Measurements from ENCODE around the gene WNT9A. TPM values are rescaled to one million over a fixed set of nuclear protein-coding genes. Genes with fewer than 3 reads are reported as not detected.

WNT9A gene
- total RNA-seq, 1 experiment from 2014 or later, result 0.10 TPM

DNA sequence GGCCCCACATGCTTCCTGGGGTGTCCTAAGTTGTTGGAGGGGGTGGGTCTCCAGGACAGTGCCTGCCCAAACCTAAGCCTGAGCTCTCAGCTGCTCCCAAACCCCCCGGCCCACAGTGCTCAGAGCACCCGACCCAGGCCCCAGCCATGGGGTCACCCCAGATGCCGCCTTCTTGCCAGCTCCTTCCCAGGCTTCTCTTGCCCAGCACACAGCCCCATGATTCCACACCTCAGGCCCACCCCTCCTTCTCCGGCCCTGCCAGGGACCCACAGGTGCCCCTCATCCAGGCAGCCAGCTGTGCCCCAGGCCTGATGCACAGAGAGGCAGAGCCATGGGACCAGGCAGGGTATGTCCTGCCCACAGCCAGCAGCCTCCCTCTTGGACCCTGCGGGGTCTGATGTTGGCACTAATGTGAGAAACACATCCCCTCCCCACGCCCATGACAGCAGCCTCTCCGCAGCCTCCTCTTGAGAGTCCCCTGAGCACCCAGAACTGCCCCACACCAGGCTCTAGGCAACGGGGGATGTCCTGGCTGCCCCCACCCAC is 4.9 kb downstream of the WNT9A start:
- DNase-seq (ENCODE audit: extremely low read depth, low read depth), result no peak

DNA sequence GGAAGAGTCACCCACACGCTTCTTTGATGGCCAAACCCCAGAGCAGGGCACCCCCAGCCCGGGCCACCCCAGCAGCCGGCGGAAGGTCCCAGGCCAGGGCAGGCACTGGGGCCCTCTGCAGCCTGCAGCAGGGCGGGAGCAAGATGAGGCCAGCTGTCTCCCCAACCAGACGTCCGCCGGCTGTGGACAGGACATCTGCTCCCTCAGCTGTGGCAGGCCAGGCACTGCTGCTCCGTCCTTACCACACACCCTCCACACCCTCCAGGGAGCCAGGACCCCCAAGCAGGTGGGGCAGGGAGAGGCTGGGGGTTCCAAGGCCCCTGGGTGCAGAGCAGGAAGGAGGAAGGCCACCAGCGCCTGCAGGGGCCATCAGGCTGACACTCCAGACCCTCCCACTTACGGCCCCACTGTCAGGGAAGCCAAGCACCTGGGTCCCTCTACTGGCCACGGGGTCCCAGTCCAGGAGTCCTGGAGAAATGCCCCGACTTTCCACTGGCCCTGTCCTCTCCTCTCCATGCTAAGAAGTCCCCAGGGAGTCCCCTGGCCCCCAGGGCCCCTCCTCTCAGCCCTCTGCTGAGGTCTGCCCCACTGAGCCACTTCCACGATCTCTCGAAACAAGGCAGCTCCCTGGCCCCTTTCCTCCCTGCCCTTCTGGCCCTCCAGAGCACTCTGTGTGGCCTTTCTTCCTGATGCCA is 5.6 kb downstream of the WNT9A start:
- DNase-seq (ENCODE audit: extremely low read depth, low read depth), result no peak

DNA sequence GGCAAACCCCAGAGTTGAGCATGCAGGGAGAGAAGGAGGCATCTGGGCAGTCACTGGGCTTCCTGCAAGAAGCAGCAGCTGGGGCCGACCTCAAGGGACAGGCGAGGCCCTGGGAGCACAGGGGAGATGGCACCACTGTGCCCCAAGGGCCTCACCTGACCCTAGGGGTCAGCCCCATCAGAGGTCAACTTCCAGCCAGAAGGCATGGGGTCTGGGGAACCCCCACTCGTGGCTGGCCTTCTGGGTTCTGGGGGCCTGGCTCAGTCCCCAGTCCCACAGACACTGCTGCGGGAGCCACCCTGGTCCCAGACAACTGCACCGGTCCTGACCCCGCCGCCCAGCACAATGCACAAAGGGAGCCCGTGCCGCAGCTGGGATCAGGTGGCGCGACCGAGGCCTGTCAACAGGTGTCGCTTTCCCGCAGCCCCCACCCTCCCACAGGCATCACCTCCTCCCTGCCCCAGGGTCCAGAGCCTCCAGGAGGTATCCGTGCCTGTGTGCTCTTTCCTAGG is 6.2 kb downstream of the WNT9A start:
- DNase-seq (ENCODE audit: extremely low read depth, low read depth), result no peak

DNA sequence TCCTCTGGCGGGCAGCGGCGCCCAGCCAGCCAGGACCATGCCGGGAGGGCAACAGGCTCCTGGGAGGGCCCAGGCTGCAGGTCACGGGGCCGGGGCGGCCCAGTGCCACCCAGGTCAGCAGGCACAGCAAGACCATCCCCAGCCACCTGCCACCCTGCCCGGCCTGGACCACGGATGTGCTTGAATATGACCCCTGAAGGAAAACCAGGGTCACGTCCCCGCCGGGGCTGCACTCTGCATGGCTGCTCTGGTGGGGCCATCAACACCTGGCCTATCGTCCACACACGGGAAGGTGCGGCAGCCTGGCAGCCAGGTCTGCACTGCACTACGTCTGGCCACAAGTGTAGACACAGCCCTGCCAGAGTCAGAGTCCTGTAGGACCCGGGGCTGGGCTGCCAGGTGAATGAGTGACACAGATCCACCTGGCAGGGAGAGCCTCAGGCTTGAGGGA is 6.9 kb downstream of the WNT9A start:
- no peak for DNase-seq (ENCODE audit: extremely low read depth, low read depth)

DNA sequence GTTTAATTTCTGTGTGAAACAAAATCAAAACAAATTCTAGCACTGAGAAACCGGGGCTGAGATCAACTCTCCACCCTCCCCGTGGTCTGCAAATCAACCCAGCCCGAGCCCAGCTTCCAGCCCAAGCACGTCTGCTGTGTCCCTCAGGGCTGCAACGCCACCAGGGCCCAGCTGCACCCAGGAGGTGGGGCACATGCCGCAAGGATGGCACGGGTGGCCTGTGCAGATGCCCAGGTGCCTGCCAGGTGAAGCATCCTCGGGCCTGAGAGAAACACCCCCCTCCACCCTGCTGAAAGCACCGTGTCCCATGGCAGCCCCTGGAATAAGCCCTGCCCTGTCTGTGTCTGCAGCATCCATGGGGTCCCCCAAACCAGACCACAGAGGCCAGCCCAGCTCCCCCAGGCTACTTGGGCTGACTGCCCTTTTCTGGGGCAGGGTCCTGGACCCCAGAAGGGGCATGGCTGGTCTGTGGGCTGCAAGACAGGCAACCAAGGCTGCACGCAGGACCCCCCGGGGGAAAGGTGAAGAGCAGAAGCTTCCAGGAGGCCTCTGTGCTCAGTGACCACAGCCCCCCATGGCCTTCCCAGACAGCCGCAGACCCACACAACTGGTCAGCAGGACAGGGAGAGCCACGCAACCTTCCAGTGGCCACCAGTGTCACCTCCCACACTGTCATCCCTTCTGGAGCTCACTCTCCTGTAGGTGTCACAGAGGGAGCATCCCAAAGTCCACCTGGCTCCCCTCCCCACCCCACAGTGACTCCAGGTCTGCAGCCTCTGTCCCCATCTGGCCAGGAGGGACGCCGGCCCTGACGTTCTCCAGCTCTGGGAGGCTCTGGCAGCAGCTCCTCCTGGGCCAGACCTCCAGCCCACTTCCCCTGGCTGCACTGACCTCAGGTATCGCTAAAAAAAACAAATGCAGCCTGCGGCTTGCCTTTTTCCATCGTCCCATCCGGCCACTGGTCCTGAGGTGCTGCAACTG is 7.7 kb downstream of the WNT9A start:
- DNase-seq (ENCODE audit: extremely low read depth, low read depth), result no peak

DNA sequence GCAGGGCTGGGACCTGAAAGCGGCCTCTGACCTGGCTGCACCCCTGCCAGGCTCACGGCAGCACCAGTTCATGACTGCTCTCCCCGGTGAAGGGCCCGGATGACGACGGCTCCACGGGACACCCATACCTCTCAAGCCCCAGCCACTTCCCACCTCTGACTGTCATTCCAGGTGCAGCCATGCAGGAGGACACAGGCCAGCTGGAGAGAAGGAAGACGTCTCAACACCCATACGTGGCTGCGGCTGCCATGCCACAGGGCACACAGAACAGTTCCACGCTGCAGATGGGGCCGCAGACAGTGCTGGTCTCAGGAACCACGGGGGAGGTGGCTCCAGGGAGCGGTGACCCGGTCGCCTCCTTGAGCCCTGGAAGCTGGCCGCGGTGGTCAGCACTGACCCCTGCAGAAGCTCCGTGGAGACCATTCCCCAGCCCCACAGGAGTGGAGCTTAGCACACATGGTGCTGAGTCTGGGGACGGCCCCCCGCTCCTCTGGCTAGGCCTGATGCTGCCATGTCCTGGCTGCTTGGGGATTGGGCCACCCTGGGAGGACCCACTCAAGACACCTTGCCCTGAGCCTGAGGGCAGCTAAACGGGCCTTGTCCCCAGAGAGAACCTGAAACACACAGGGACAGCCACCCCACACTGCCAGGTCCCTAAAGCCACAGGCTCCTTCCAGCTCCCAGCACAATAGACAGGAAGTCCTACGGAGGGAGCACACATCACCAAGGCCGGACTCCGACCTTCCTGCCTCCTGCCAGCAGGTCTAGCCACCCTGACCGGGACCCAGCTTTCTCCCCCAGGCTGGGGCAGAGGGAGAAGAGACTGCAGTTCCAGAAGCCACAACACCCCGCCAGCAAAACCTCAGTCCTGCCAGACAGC is 8.6 kb downstream of the WNT9A start:
- no peak for DNase-seq (ENCODE audit: extremely low read depth, low read depth)

DNA sequence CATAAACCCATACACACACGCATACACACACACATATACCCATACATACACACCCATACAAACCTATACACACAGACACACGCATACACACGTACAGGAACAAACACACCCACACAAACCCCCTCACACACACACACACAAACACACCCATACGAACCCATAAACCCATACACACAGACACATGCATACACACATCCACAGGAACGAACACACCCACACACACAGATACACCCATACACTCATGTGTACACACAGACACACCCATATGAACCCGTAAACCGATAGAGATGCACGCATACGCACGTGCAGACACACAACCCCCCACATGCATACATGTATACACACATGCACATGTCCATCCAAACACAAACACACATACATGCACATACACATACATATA is 9.5 kb downstream of the WNT9A start:
- no peak for DNase-seq (ENCODE audit: extremely low read depth, low read depth)

DNA sequence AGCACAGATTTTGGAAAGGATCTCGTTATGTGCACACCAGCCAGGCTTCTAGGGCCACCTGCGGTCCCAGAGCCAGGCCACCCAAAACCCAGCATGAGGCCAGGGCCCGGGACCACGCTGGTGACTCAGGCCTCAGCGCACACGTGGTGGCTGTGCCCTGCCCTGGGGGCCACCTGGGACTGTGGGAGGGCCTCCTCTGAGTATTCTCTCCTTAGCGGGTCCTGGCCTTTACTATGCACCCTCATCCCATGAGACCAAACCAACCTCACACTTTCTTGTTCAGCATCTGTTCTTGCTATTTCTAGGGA is 9.9 kb downstream of the WNT9A start:
- no peak for DNase-seq (ENCODE audit: extremely low read depth, low read depth)

DNA sequence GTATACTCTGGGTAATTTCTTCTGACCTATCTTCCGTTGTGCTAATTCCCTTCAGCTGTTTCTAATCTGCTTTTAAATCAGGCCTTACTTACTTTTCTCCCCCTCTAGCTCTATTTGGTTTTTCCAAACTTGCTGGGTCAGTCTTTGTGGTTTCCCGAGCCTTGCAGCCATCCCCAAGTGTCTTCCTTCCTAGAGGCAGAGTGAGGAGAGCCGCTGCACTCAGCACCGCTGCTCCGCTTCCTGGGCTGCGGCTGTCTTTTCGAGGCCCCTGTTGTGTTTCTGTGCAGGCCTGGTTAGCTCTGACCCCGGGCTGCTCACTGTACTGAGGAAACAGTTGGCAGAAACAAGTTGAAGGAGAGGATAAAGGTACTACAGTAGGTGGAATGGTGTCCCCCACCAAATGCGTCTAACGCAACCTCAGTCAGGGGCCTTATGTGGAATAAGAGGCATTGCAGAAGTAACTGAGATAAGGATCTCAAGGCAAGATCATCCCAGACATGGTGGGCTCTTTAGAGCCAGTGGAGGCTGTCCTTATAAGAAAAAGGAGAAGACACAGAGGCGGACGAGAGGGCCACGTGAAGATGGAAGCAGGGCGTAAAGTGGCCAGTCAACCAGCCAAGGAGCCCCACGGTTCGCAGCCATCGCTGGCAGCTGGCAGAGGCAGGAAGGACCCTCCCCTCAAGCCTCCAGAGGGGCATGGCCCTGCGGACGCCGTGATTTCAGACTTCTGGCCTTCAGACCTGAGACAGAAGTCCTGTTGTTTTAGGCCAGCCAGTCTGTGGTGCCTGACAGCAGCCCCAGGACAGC is 10.5 kb downstream of the WNT9A start:
- no peak for DNase-seq (ENCODE audit: extremely low read depth, low read depth)

DNA sequence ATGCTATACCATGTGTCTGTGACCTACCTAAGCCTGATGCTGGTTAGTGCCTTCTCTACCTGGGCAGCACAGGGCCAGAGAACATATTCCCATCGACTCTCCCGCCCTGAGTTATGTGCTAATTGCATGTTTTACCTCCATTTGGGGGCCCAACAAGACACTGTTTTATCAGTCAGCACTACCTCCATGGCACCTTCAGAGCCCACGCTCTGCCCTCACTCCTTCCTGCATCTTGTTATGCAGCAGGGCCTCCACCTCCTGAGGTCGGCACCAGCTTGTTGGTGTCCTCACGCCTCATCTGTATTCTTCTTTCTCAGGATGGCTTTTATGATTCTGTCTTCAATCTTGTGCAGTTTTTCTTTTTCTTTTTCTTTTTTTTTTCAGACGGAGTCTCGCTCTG is 11.9 kb downstream of the WNT9A start:
- DNase-seq (ENCODE audit: extremely low read depth, low read depth), result no peak

DNA sequence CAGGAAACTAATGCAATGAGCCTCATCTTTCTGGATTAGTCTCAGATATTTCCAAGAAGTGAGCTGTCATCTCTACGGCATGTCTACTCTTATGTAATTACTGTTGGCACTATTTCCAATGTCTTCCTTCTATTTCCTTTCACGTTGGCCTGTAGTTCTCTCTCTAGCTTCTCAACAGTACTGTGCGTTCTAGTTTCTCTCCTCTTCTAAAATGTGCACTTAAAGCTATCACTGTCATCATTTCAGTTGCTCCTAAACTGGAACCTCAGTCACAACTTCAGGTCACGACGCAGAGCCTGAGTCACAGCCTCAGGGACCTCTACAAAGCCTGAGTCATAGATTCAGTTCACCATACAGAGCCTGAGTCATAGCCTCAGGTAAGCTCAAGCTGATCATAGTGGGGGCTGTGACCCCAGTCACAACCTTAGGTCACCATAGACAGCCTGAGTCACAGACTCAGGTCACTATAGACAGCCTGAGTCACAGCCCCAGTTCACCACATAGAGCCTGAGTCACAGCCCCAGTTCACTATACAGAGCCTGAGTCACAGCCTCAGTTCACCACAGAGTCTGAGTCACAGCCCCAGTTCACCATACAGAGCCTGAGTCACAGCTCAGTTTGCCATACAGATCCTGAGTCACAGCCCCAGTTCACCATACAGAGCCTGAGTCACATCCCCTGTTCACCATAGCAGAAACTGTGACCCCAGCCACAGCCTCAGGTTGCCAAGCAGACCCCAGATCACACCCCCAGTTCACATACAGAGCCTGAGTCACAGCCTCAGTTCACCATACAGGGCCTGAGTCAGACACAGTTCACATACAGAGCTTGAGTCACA is 13.0 kb downstream of the WNT9A start:
- DNase-seq (ENCODE audit: extremely low read depth, low read depth), result peak; percentile 68

DNA sequence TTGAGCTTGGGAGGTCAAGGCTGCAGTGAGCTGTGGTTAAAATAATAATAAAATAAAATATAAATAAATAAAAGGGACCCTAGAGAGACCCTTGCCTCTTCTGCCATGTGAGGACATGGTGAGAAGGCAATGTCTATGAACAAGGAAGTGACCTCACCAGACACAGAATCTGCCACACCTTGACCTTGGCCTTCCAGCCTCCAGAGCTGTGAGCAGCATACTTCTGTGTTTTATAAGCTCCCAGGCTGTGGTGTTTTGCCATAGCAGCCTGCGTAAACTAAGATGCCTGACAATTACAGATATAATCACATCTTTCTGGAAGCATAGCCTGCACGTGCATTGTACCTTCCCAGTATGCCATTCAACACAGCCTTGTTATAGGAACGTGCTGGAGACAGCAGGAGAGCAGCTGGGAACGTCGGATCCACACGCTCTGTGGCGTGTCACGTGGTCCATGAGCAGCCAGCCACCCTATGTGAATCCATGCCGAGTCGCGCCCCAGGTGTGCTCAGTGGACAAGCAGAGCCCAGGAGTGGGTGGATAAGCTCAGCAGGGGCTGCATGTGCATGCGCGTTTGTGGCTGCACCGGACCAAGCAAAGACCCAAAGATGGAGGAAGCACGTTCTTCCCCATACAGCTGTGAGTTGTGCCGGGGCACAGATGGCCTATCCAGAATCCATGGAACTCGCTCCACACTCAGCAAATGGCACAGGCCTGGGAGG is 17.8 kb downstream of the WNT9A start:
- DNase-seq (ENCODE audit: extremely low read depth, low read depth), result no peak

DNA sequence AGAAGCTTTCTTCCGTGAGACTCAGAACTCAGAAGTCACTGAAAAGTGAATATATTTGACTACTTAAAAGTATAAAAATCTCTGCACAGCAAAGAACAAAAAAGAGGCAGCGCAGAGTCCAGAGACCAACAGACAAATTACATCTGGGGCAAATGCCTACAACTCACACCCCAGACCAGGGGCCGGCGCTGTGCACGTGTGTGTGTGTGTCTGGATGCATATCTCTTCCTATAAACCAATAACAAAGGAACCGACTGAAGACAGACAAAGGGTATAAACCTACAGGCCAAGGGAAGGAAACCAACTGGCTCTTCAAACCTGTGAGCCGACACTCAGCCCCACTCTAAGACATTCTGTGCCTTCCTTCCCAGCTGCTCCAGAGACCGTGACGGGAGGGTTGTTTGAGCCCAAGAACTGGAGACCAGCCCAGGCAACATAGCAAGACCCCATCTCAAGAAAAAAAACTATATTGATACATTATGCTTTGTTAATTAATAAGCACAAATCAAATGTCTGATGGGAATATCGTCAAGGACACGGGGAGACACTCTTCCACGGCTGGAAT is 18.8 kb downstream of the WNT9A start:
- DNase-seq (ENCODE audit: extremely low read depth, low read depth), result no peak

DNA sequence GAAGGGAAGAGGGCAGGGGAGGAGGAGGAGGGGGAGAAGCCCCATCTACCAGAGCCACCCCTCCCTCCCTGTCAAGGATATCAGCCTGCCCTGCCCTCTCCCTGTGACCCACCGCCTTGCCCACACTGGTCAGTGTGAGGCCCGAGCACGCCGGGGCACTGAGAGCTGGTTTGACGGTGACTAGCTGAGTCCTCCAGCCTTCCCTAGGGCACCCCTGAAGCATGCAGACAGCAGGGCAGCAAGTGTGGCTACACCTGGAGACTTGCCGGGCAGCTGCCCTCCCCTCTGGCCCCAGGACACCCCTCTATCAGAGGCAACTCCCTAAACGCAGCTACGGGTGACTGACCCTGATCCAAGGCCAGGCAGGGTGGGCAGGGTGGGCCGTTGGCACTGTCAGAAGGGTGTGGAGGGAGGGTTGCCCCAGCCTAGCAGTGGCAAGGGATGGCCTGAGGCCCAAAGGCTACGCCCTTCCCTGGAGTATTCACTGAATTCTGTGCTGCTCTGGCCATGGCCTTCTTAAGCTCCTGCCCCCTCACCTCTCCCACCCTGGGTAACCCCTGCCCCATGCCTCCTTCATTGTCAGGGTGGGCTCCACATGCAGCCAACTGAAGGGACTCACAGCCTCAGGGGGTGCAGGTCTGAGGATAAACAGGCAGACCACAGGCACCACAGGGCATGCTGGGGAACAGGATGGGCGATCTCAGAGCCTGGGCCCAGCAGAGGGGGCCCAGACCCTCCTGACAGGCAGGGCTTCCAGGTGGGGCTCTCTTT is 19.6 kb downstream of the WNT9A start:
- no peak for DNase-seq (ENCODE audit: extremely low read depth, low read depth)

DNA sequence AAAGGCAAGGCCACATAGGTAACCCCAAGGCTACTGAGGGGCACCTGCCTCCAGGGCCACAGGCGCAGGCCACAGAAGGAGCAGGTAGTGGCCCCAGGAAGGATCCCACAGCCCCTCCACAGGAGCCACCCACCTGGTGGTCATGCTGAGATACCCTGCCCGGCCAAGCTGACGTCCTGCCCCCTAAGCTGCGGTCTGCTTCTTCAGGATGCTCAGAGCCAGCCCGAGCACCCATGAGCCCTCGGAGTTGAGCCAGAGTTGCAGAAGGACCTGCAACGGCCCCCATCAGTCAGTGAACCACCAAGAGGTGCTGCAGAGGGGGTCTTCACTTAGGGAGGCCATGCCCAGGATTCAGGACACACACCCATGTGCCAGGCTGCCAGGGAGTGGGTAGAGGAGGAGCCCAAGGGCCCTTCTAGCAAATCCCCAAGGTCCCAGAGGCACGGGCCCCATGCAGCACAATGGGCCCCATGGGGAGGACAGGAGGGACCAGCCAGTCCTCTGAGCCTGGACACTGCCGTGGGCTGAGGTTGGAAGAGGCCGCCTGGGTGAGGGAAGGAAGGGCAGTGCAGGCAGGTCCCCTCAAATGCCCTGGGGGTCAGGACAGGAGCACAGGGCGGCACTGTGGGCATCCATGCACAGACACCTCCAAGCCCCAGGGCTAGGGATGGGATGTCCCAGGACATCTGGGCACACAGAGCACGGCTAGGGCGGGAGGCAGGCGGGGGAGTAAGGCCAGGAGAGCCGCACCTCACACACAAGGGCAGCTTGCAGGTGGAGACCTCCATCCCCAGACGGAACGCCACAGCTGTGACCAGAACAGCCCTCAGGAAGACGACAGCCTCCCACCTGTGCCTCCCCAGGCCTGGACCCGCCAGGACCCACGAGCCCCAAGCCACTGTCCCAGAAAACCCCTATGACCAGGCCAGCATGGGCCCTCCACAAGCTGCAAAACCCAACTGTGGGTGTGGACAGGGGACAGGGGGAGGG is 20.5 kb downstream of the WNT9A start:
- DNase-seq (ENCODE audit: extremely low read depth, low read depth), result no peak
